Stimulated activated CD8-positive, alpha-beta memory T cell treated with anti-CD3 and anti-CD28 coated beads, Interleukin-4, amount 100 ng/mL, for 48 hours (primary cell): ENCODE data around the gene DTD2.
A peak's percentile ranks its signal among the peaks of the same experiment; 100 is the strongest.
"Not testable (repeated sequence)": the region's sequence is repeated elsewhere in the genome, so short reads cannot be mapped to it uniquely, and the experiment has no call there.

Experiments used
- DNase-seq: peaks from one replicate; pipeline ENCODE4 v3.0.0-alpha.2; 2020

DTD2 gene

DNA sequence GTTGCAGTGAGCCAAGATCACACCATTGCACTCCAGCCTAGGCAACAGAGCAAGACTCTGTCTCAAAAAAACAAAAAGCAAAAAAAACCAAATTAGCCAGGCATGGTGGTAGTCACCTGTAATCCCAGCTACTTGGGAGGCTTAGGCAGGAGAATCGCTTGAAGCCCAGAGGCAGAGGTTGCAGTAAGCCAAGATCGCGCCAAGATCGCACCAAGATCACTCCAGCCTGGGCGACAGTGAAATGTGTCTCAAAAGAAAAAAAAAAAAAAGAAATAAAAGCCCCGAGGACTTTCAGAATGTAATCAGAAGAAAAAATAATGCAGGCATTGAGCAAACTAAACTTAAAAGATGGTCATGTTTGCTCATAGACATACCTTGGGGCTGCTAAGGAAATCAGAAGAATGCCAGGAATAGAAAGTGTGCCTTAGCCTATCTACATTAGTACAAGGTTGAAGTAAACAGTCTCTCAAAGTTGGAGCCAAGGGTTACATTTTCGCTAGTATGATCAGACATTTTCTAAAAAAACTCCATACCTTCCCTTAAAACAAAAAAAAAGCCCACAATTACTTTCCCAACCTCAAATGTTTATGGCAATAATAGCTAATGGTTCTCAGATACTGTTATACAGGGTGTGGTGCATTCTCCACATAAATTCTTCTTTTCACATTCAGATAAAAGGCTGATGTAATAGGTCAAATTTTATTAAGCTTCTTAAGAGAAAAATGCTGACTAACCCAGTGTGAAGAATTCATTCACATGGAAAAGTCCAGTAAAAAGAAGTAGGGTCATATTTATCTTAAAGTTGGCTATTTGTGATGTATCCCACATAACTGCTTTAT lies 15.8 kb downstream of the DTD2 start:
- no peak for DNase-seq

GRCh38 chr14:31440280-31440679 lies 17.0 kb downstream of the DTD2 start:
- DNase-seq, result no peak

DNA sequence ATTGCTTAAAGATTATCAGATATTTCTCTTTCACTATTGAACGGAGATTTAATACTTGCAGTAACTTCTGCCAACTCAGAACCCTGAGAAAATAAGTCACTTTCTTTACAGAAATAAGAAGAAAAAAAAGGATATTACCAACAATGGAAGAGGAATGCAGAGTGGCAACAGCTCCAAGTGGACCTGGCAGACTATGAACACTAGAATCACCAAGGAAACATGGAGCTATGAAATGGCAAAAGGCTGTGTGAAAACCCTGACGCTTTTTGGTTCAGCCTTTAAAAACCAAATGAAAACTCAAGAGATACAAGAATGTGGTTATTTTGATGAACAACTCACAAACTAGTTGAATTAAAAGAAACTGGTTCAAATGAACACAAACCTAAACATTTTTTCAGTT lies 17.7 kb downstream of the DTD2 start:
- no peak for DNase-seq

DNA sequence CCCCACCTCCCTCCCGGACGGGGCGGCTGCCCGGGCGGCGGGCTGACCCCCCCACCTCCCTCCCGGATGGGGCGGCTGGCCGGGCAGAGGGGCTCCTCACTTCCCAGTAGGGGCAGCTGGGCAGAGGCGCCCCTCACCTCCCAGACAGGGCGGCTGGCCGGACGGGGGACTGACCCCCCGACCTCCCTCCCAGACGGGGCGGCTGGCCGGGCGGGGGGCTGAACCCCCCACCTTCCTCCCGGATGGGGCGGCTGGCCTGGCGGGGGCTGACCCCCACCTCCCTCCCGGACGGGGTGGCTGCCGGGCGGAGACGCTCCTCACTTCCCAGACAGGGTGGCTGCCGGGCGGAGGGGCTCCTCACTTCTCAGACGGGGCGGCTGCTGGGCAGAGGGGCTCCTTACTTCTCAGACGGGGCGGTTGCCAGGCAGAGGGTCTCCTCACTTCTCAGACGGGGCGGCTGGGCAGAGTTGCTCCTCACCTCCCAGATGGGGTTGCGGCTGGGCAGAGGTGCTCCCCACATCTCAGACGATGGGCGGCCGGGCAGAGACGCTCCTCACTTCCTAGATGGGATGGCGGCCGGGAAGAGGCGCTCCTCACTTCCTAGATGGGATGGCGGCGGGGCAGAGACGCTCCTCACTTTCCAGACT lies 20.1 kb downstream of the DTD2 start:
- DNase-seq, result not testable (repeated sequence)

DNA sequence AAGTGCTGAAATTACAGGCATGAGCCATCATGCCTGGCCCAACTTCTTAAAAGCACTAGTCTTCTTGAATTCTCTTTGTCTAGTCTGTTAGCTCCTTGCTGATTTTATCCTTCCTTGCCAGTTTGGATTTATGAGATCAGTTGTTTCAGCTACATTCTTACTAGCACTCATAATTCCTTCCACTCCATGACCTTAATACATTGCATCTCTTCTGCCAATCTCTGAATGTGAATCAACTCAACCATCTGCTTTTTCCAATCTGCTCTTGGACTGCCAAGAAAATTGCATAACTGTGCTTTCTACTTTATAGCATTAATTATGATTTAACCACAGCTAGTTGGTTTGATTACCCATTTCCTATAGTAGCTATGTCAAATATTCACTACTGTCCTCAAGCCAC lies 22.0 kb downstream of the DTD2 start:
- DNase-seq, result no peak

GRCh38 chr14:31430634-31431264 lies 26.6 kb downstream of the DTD2 start:
- DNase-seq, result no peak

GRCh38 chr14:31429791-31430190 lies 27.5 kb downstream of the DTD2 start:
- DNase-seq, result no peak

GRCh38 chr14:31428011-31428410 lies 29.3 kb downstream of the DTD2 start:
- no peak for DNase-seq

GRCh38 chr14:31426663-31427062 lies 30.6 kb downstream of the DTD2 start:
- no peak for DNase-seq

- DNase-seq, result no peak
Observed at GRCh38 chr14:31425905-31426304, 31.4 kb downstream of the DTD2 start.

- DNase-seq, result no peak
Observed at GRCh38 chr14:31421200-31421599, 36.1 kb downstream of the DTD2 start.

GRCh38 chr14:31420319-31421111 lies 36.8 kb downstream of the DTD2 start, which contains the start of gene HEATR5A:
Gene HEATR5A, minus strand, starts transcription at chr14:31420550. Its CDS starts 17,575 bp downstream, at chr14:31402975.
- peak; percentile 94 for DNase-seq

GRCh38 chr14:31419967-31420318 lies 37.4 kb downstream of the DTD2 start:
- DNase-seq, result no peak

DNA sequence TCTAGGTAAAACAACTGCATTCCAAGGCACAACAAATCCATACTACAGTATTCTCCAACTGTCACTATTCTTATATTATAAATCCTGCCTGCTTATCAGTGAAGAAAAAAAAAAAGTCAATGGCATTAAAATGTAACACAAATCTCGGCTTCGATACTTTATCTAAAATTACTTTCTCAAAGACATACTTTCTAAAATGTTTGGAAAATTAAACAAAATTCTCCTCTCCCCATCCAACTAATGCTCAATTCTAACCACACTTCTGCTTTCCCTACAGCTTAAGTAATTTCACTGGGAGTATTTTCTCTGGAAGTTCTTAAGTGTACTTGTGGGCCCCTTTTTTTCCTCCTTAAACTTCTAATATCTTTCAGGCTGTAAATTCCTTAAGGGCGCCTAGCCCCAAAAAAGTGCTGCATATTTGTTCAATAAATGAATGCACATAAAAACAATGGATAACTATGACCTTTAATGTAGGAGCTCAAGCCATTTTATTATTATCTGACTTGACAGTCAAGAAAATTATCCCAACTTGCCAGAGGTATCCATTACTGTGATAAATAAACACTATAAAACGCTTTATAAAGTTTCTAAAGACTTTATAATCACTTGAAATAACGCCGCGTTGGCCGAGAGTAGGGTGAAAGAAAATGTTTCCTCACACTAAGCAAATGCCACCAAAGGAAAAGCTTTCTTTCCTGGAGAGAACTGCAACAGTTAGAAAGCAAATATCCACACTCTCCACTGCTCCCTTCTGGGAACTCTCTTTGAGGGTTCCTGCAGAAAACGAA lies 37.9 kb downstream of the DTD2 start:
- DNase-seq, result no peak

- no peak for DNase-seq
Observed at GRCh38 chr14:31418440-31418839, 38.9 kb downstream of the DTD2 start.

GRCh38 chr14:31414190-31414833 lies 43.0 kb downstream of the DTD2 start:
- no peak for DNase-seq

GRCh38 chr14:31411218-31411727 lies 46.0 kb downstream of the DTD2 start:
- no peak for DNase-seq

- no peak for DNase-seq
Observed at GRCh38 chr14:31410048-31410650, 47.2 kb downstream of the DTD2 start.

DNA sequence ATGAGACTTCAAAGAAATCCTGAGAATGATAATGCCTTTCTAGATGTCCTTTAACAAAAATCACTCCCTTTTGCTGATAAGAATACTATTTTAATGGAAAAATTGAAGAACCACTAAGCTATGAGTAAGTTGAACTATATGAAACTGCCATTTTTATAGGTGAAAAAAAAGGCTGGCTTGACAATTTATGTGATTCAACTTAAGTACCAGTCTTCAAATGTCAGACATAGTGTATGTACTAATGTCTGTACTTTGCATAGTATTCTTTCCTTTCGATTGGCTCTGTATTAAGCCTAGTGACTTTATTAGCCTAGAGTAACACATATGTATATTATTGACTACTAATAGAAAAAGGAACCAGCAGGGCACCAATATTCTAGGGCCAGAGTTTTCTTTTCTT lies 48.9 kb downstream of the DTD2 start:
- DNase-seq, result no peak

DNA sequence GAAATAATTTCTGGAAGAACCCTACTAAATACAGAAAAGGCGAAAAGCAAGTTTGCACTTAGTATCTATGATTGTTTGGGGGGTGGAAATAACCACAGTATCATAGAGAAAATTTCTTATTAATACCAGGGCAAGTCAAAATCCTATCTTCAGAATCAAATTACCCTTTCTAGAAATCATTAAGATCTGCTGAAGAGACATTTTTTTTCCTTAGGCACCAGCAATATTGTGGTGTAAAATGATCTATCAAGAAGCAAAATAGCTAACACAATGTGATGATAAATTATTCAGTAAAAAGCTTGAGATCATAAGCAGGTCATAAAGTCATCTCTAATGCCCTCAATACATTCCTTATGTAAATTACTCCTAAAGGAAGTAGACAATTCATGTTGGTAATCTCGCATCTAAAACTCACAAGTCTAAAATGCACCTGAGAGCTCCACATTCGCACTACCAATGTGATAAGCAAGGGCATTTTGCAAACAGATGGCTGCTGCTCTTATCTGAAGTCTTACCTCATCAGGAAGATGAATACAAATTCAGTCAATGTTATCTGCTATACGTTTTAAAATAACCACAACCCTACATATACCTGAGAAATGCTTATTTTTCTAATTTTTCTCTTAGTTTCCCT lies 51.6 kb downstream of the DTD2 start:
- no peak for DNase-seq

GRCh38 chr14:31405106-31405505 lies 52.2 kb downstream of the DTD2 start:
- DNase-seq, result no peak
